ENCODE results near the gene COX4I1. TPM values are rescaled to one million over a fixed set of nuclear protein-coding genes. Genes with fewer than 3 reads are reported as not detected.

Gene COX4I1
- 100 to 1,000 TPM; 515 to 543 TPM for total RNA-seq

- intact Hi-C loops (cut with micrococcal nuclease) = no loop called here
- Mint-ChIP-seq H3K4me1 (ENCODE audit: low read depth) (peaks cover 65% of the 10 kb centered on the region), H3K36me3 (ENCODE audit: low read depth) (peaks cover 59% of the 10 kb centered on the region), H3K4me3 (peak within 1 kb of the TSS; percentile 89), H3K9me3 (no peaks in the 10 kb centered on the region), H3K27ac (peak within 1 kb of the TSS; percentile 90), H3K27me3 (no peaks in the 10 kb centered on the region)
- TF ChIP-seq CTCF (IDR thresholded peaks at IDR 0.05) = no peak
- ATAC-seq (peak; percentile 93), DNase-seq (peak; percentile 96)
- POLR2A ChIA-PET = interaction anchor here (1.3 to 2.9 kb wide), 5 partner anchors 11 to 182 kb away, joined by 3 to 7 read pairs (median 6); partner anchors contain the start of gene IRF8
- CTCF ChIA-PET = interaction anchor here (1.7 to 4.4 kb wide), 3 partner anchors 21 to 82 kb away, joined by 4 to 41 read pairs (median 12); no protein-coding TSS in a partner anchor
Observed at GRCh38 chr16:85799497-85800320, at the start of gene COX4I1, which contains the start of gene EMC8. Gene COX4I1 (plus strand): TSS chr16:85799695. CDS start chr16:85801206, 1,511 bp downstream. Gene EMC8 (minus strand): TSS chr16:85799544. CDS start chr16:85799295, 249 bp downstream.

- ATAC-seq (peak; percentile 25), DNase-seq (no peak)
- TF ChIP-seq CTCF (IDR thresholded peaks at IDR 0.05) = no peak
- Mint-ChIP-seq H3K27ac (no peak overlapping the region), H3K4me1 (ENCODE audit: low read depth) (peaks cover 18% of the 10 kb centered on the region), H3K36me3 (ENCODE audit: low read depth) (no peaks in the 10 kb centered on the region), H3K9me3 (no peaks in the 10 kb centered on the region), H3K4me3 (peak overlapping the region; percentile 62), H3K27me3 (peaks cover 27% of the 10 kb centered on the region)
- ChIA-PET CTCF (interaction anchor here (1.5 kb wide), 2 partner anchors 32 to 34 kb away, joined by 3 to 4 read pairs; no protein-coding TSS in a partner anchor), POLR2A (interaction anchor here (1.2 kb wide), 1 partner anchor 195 kb away, joined by 3 read pairs; no protein-coding TSS in a partner anchor)
- intact Hi-C loops (cut with micrococcal nuclease) = no loop called here
Observed at GRCh38 chr16:85749771-85750145, 49.7 kb upstream of the COX4I1 start.

GRCh38 chr16:85750146-85750826 is 49.2 kb upstream of the COX4I1 start:
- no peaks in the 10 kb centered on the region for H3K9me3 Mint-ChIP-seq
- H3K27ac Mint-ChIP-seq = no peak overlapping the region
- ChIA-PET CTCF (interaction anchor here (1.5 kb wide), 2 partner anchors 33 to 34 kb away, joined by 3 to 4 read pairs; no protein-coding TSS in a partner anchor), POLR2A (interaction anchor here (1.0 to 1.2 kb wide), 2 partner anchors 62 to 195 kb away, joined by 3 read pairs; partner anchors contain the start of gene GINS2)
- peak; percentile 47 for ATAC-seq
- no peak for TF ChIP-seq CTCF (IDR thresholded peaks at IDR 0.05)
- H3K4me3 Mint-ChIP-seq = peak overlapping the region; percentile 62
- DNase-seq = peak; percentile 49
- H3K27me3 Mint-ChIP-seq = peaks cover 27% of the 10 kb centered on the region
- H3K36me3 Mint-ChIP-seq (ENCODE audit: low read depth) = no peaks in the 10 kb centered on the region
- peaks cover 18% of the 10 kb centered on the region for H3K4me1 Mint-ChIP-seq (ENCODE audit: low read depth)
- intact Hi-C loops (cut with micrococcal nuclease) = no loop called here

- Mint-ChIP-seq H3K36me3 (ENCODE audit: low read depth) (no peaks in the 10 kb centered on the region), H3K27ac (no peak within 1 kb of the TSS), H3K27me3 (peaks cover 27% of the 10 kb centered on the region), H3K4me1 (ENCODE audit: low read depth) (peaks cover 18% of the 10 kb centered on the region), H3K9me3 (no peaks in the 10 kb centered on the region), H3K4me3 (peak within 1 kb of the TSS; percentile 62)
- TF ChIP-seq CTCF (IDR thresholded peaks at IDR 0.05) = no peak
- ATAC-seq = peak; percentile 61
- no peak for DNase-seq
- intact Hi-C loops (cut with micrococcal nuclease) = no loop called here
- ChIA-PET POLR2A (interaction anchor here (1.0 to 1.4 kb wide), 2 partner anchors 25 to 63 kb away, joined by 3 read pairs; partner anchors contain the start of gene GINS2), CTCF (interaction anchor here (1.5 kb wide), 2 partner anchors 34 to 35 kb away, joined by 3 to 4 read pairs; no protein-coding TSS in a partner anchor)
Observed at GRCh38 chr16:85750827-85751697, 48.4 kb upstream of the COX4I1 start, which contains the start of gene C16orf74. Gene C16orf74 (minus strand): TSS chr16:85751096. CDS start chr16:85735217, 15,879 bp downstream.

All from activated CD8-positive, alpha-beta T cell treated with anti-CD3 and anti-CD28 coated beads for 36 hours (primary cell).